HG02763 (cell line): ENCODE measurements around the gene CCDC152.
"Not testable (repeated sequence)": the region's sequence is repeated elsewhere in the genome, so short reads cannot be mapped to it uniquely, and the experiment has no call there.

Source experiments
- ATAC-seq: cut with Tn5 transposase; IDR thresholded peaks from one replicate; pipeline ENCODE4 v1.9.1; 2021; ENCODE audit warnings: mild to moderate bottlenecking, moderate library complexity; ENCODE audit not compliant: unreplicated experiment

The CCDC152 gene

DNA sequence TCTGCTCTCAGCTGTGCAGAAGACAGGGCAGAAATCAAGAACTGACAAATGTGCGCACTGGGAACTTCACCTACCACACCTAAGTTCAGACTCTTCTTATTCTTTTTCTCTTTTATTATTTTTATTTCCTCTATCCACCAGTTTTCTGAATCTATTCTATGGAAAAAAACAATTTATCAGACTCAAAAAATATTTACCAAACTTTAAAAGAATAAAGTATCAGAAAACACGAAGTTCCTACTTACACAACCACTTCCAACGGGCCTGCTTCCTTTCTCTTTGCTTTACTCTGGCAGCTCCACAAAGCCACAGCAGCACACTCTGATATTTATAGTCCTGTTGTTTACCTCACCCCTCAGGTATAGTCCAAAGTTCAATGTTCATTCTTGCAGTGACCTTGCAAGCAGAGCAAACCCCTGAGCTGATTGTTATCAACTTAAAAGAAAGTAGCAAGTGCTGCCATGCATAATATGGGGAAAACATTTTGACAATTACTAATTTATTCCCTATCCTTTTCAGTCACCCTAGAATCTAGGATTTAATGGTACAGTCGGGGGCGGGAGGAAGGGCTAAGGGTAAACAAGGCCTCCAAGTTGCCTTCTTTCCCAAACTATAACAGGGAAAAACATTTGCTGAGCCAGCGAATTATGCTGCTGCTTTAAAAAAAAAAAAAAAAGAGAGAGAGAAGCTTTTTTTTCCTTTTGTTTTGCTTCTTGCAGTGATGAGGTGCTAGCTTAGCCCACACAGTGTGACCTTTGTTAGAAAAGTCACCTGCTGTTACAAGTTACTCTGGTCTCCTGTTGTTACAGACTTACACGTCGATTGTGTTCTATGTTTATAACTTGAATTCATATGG, 55.2 kb downstream of the CCDC152 start, which contains the start of gene SELENOP:
SELENOP (minus strand) TSS at position 302 of the 856 bp plus-strand sequence. CDS start 3,539 bp downstream, outside the sequence.
- ATAC-seq = no peak

DNA sequence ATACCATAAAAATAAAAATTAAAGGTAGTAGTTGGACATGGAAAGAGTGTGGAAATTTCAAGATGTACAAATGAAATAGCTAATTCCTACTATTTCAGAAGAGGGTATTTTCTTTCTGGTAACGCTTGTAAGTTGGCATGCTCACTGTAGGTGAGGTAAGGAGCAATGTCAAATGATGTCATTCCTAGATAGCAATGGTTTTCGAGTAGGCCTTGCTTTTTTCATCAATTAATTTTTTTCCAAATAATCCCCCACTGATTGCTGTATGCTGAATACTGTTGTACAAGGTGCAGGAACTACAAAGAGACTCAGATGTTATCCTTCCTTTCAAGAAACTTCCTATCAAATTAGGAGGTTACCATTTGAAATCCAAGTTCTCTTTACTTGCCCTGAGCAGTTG, 56.0 kb downstream of the CCDC152 start:
- ATAC-seq = no peak

DNA sequence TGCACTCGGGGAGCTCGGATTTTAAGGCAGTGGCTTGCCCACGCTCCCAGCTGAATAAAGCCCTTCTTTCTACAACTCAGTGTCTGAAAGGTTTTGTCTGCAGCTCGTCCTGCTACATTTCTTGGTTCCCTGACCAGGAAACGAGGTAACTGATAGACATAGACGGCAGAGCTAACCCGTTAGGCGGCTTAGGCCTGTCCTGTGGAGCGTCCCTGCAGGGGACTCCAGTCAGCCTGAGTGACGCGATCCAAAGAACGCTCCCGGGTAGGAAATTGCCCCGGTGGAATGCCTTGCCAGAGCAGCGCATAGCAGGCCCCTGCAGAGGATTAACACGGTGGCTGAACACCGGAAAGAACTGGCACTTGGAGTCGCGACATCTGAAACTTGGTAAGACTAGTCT, 56.9 kb downstream of the CCDC152 start:
- no peak for ATAC-seq

DNA sequence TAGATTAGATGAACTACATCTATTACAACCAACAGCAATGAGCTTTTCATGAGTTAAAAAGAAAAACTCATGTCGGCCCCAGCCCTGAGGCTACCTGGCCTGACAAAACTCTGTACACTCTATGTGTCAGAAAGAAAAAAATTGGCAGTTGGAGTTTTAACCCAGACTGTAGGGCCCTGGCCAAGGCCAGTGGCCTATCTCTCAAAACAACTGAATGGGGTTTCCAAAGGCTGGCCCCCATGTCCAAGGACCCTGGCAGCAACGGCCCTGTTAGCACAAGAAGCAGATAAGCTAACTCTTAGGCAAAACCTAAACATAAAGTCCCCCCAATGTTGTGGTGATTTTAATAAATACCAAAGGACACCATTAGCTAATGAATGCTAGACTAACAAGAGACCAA, 59.9 kb downstream of the CCDC152 start:
- ATAC-seq = not testable (repeated sequence)

DNA sequence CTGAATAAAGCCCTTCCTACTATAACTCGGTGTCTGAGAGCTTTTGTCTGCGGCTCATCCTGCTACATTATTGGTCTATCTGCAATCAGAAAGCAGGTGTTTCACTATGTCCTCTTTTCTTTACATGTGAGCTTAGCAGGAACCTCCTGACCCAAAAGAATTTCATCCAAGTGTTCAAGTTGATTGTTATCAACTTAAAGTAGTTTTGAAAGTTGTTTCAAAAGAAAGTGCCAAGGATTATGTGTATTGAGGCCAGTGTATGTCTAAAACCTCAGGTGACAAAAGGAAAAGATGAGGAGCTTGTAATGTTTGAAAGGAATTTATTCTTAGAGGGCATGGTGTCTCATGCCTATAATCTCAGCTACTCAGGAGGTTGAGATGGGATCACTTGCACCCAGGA, 63.1 kb downstream of the CCDC152 start:
- no peak for ATAC-seq

DNA sequence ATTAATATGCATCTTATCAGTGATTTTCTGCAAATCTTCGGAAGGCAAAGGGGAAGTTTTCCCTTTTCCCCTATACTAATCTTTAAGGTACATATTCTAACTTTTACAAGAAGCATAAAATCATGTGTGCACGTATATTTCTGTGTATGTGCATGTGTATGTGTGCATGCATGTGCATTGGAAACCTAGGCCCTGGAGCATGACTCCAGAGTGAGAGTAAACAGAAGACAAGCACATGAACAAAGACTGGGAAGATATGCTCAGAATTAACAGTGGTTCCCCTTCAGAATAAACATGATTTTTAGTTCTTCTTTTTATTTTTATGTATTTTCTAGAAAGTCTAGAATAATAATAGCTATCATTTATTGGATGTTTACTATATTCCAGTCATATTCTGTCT, 65.9 kb downstream of the CCDC152 start:
- ATAC-seq = no peak

DNA sequence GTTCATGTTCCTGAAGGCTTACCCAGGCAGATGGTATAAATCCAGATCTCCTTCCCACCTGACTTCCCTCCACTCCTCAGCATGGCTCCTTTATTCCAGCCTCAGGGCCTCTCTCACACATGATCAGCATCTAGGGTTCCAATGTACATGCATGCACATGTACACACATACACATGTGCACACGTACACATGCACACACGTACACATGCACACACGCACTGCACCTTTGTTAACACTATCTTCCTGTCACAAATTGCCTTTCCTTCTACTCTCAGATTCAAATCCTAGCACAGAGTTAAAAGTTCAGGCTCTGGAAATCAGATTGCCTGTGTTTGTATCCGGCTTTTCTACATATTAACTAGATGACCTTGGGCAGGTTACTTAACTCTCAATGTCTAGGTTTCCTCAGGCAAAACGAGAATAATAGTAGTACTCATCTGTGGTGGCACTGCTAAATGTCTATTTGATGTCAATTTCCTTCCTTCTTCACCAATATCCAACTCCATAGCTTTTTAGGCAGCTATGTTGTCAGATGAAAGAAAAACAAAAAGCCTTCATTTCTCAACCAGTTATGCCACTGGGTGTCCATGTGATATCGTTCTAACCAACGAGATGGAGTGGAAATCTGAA, 67.8 kb downstream of the CCDC152 start:
- no peak for ATAC-seq

DNA sequence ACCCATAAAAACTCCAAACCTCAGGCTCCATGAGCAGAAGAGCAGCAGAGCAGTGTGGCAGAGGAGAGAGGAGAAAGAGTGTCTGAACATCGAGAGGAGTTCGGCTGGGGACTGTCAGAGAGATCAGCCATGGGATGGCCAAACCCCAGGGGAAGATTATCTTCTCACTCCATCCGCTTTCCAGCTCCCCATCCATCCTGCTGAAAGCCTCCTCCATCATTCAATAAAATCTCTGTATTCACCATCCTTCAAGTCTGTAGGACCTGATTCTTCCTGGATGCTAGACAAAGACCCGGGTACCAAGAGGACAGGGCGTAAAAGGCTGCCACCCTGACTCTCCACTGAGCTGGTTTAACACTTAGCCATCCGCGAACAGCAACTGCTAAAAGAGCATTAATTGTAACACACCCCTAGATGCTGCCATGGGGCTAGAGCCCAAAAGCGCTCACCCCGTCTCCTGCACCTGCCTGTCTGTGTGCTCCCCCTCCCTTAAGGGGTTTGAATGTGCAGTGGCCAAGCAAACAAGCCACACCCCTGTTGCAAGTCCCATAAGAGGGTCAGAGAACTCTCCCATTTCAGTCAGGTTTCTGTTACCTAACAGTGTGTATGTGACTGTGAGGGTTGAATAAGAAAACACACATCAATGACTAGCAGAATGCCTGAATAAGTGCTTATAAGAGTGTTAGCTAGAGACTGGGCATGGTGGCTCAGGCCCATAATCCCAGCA, 69.0 kb downstream of the CCDC152 start:
- ATAC-seq = no peak

DNA sequence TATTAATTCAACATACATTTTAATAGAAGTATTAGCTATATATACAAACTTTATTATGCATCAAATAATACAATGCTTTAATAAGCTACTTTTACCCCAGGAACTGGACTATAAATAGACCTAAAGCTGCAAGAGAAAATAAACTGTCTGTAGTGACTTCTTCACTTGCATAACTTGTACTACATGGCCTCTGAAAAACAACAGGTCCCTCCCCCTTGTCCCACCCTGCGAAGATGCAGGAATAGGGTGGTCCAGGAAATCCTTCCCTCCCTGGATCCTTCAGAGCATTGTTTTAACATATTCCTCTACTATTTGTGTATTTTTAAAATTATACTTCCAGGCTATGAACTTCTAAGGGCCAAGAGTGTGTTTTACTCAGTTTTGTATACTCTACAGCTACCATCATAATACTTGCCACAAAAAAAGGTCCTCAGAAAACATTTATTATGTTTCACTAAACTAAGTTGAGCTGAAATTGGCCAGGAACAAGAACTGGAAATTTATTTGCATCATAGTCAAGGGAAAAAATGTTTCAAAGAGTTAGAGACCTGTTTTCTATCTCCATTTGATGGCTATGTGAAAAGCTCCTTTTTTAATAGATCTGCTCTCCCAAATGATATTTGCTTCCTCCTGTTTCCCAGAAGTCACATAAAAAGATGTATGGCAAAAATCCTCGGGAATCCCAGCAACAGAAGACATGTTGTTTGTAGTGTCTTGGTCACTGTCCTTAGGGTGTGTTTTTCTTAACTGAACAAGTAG, 70.3 kb downstream of the CCDC152 start:
- ATAC-seq = no peak

DNA sequence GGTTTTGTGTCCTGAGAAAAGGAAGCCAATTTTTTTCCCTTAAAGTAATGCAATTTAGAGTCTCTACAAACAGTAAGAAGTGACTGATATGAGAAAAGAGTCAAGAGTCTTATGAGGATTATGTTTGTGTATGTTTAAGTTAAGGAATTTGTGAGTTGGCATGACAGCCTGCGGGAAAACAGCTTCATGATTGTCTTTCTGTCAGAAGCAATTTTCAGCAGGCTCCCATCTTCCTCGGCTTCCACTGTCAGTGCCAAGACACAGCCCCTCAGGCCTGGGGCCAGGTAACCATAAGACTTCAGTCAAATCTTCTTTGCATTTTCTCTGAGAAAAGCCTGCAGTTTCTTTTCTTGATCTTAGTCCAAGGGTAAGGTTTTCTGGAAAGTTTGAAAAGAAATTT, 72.1 kb downstream of the CCDC152 start:
- ATAC-seq = no peak

DNA sequence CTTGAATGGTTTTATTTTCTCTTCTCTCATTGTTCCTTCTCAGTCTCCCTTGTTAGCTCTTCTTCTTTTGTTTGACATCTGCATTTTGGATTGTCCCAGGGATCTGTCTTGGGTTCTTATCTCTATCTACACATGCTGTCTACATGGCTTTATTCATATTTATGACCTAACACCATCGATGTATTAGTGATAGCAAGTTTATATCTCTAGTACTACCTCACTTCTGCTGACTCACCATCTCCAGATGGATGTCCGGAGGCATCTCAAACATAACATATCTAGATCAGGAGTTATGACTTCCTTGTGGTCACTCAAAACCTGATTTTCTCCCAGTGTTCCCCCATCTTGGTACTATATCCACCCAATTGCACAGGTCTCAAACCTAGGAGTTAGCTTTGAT, 74.3 kb downstream of the CCDC152 start:
- ATAC-seq = no peak

DNA sequence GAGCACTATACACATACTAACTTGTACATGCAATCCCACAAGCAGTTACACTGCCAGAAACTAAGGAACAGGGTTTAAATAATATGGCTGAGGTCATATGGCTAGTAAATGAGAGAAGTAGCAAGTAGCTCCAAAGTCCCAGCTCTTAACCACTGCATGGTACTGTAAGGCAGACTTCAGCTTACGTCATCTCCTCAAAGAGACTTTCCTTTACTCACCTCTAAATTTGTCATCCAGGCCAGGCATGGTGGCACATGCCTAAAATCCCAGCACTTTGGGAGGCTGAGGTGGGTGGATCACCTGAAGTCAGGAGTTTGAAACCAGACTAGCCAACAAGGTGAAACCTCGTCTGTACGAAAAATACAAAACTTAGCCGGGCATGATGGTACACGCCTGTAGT, 75.4 kb downstream of the CCDC152 start:
- no peak for ATAC-seq

DNA sequence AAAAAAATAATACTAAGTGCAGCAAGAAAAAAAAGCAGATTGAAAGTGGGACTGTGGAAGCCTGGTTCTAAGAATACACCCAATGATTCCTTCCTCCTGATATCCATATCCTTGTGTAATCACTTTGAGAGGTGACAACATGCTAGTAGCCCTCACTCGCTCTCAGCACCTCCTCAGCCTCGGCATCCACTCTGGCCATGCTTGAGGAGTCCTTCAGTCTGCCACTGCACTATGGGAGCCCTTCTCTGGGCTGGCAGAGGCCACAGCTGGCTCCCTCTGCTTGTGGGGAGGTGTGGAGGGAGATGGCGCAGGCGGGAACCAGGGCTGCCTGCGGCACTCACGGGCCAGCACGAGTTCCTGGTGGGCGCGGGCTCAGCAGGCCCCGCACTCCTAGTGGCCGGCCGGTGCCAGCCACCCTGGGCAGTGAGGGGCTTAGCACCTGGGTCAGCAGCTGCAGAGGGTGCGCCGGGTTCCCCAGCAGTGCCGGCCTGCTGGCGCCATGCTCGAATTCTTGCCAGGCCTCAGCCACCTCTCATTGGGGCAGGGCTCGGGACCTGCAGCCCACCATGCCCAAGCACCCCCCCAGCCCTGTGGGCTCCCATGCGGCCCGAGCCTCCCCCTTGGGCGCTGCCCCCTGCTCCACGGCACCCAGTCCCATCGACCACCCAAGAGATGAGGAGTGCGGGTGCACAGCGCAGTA, 79.6 kb downstream of the CCDC152 start:
- ATAC-seq = no peak

DNA sequence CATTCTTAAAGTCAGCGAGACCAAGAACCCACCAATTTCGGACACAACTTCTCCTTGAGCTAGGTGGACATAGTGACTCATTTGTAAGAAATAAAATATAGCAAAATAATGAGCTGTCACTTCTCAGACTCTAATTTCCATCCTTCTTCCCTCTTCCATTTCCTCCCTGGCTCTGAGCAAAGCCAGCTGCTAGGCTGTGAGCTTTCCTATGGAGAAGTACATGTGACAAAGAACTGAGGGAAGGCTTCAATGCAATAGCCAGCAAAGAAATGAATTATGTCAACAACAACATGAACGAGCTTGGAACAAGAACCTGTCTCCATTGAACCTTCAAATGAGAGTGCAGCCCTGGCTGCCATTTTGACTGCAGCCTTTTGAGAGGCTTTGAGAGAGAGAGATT, 81.0 kb downstream of the CCDC152 start:
- no peak for ATAC-seq

DNA sequence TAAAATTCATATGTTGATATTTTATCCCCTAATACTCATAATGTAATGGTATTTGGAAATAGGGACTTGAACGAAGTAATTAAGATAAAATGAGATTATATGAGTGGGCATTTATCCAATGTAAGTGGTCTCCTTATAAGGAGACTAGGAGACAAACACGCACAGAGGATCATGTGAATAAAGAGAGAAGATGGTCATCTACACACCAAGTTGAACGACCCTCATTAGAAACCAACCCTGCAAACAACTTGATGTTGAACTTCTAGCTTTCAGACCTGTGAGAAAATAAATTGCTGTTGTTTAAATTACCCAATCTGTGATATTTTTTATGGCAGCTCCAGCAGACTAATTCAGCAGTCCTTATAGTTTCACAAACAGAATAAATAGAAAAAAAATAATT, 82.6 kb downstream of the CCDC152 start:
- ATAC-seq = no peak

DNA sequence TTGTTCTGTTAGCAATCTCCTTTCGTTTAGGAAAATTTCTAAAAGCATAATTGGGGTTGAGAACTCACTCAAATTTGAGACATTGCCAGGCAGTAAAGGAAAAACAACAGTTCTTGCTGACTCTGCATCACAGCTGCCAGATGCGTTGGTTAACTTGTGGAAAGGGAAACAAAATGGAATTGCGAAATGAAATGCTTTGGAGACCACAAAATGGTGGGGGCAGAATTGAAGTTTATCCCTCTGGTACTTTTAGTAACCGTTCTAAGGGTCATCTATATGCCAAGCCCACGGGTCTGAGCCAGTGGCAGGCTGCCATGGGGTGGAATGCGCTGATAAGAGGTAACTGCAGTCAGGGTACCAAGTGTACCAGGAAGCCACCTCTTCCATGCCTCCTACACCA, 83.7 kb downstream of the CCDC152 start:
- no peak for ATAC-seq

DNA sequence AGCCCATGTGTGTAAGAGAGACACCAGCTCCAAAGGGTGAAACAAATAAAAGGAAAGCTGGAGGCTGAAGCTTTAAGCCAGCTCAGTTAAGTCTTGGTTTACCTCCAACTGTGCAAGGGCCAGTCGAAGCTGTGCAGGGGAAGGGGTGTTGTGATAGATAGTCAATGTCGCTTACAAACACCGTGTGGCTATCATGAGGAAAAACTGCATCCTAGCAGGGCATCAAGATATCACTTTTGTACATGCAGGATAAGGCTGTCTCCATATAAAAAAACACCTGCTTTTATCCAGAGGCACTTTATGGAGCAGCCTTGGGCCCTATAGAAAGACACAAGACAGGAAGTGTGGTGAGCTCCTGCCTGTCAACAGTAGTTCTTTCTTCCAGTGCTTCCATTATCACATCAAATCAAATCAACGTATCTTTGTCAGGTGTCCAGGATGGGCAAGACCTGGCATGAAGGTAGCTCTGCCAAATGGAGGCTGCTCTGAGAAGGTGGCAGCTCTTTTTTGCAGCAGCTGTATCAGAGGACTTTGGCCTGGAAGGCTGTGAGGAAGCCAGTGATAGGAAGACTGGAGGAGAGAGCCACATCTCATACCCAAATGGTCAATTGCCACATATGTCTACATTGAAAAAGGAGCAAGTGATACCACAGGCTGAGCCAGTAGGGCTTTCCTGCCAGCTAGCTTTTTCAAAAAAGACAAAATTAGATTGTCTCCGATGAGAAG, 84.4 kb downstream of the CCDC152 start:
- no peak for ATAC-seq

DNA sequence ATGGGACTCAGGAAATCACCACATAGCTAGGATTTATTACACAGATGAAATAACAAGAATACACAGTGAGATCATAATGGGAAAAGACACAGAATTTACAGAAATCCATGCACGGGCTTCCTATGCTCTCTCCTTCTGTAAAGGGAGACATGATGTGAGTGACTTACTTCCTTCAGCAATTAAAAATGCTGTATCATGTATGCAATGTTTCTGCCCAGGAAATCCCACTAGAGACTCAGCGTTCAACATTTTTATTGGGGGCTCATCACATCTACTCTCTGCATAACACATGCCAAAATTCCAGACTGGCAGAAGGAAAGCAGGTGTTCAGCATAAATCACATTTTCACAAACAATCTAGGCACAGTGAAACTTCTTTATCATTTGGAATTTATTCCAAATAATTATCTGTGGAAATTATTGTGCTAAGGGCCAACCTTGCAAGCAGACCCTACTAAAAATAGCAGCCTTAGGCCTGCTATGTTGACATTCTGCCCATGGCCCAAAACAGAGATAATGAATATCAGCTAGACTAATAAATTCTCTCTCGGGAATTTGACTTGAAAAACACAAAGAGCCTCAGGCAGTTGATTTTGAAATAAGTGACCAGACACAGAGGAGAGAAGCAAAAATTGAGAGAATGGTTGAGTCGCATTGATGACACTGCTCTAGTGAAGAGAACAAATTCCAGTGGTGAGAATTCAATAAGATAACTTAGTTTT, 86.5 kb downstream of the CCDC152 start:
- ATAC-seq = no peak

DNA sequence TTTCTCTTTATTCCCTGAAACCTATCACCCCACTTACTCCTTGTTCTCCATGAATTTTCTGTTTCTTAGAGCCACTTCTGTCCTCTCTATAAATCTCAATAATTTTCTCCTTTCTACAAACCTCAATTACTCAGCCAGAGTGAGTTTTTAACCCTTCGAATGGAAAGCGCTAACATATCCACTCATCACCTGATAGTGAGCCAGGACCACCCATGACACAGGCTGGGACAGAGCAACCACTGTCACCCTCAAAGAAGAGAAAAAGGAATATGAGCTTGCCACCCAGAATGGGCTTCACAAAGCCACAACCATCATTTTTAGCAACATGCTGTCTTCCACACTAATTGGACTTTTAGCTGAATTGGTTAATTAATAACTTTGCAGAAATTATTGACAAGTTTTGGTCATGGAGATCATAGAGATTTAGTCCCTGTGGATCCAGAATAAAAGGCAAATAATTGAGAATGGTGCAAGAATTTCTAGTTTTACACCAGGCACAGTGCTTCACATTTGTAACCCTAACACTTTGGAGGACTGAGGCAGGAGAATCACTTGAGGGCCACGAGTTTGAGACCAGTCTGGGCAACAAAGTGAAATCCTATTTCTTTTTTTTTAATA, 87.2 kb downstream of the CCDC152 start:
- ATAC-seq = no peak
